ENCODE results near the gene SMIM35.

The SMIM35 gene

DNA sequence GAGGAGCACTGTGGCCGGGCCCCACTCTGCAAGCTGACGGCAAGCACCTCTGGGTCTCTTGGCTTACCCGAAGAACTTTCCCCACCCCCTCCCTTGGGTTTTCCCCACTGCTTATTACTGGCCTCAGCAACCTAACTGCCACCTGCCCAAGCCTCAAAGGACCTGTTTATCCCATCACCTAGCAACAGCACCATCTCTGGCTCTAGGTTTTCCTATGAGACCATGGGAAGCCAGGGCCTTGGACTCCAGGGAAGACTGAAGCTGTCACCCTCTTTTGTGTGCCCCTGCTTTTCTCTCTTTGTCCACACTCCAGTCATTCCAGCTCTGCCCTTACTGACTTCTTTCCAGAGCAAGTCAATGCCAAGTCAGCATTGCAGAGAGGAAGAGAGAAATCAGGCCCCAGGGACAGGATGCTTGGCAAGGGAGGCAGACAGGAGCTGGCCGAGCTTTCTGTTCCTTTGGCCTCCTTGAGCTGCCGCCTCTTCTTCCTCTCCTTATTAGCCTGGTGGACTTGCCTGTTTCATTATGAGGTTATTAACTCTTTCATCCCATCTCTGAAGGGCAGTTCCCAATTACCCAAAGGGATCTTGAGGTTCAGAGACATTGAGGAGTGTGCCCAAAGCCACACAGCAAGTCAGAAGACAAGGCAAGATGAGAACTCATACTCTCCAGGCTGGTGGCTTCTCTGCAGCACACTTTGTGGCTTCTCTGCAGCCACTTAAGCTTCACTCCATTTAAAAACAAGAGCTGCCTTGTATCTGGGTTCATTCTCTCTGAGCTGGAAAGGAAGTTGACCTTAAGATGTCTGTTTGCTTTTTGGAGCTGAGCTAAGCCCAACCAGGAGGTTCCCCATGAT, at the start of gene SMIM35:
Gene SMIM35, minus strand, starts transcription at position 51 of the 856 bp plus-strand sequence. CDS start 206 bp downstream, outside the sequence.
- DNase-seq: no peak
- TF ChIP-seq POLR2A (IDR thresholded peaks at IDR 0.05; ENCODE audit: low read length) (no peak), GATA1 (IDR thresholded peaks at IDR 0.05; ENCODE audit: low read depth, low read length) (no peak)

DNA sequence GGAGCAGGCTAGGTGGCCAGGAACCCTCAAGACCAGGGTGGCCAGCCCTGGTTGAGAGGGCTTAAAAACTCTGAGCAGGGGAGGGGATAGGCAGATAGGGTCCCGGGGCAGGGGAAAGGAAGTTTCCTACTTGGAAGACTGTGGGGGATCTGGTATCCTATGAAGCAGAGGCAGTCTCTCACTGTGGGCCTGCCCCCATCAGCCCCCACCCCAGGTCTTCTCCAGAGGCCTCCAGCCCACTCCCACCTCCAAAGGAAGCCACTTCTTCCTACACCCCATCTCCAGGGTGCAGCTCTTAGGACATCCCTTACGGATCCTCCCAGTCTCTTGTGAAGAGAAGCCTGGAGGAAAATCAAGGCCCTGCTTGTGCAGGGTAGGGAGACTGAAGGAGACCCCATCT, 49.6 kb upstream of the SMIM35 start:
- no peak for TF ChIP-seq POLR2A (IDR thresholded peaks at IDR 0.05; ENCODE audit: low read length)

DNA sequence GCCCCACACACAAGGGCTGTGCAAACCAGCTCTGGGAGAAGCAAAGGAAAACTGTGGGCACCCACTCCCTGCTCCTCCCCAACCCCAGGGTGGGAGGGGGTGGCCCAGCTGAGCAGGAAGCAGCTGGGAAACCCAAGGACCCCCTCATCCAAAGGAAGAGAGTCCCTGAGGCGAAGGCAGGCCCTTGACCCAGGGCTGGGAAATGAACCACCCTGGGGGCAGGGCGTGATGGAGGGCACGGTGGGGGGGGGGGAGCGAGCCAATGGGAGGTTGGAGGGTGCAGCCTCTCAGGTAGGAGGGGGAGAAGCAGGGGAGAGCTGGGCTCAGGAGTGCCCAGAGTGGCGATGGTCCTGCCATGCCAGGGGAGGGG, 49.0 kb upstream of the SMIM35 start:
- TF ChIP-seq POLR2A (IDR thresholded peaks at IDR 0.05; ENCODE audit: low read length) (no peak), GATA1 (IDR thresholded peaks at IDR 0.05; ENCODE audit: low read depth, low read length) (no peak)
- no peak for DNase-seq

More for the DNA sequence above, 49.6 kb upstream of the SMIM35 start:
- DNase-seq: no peak

DNA sequence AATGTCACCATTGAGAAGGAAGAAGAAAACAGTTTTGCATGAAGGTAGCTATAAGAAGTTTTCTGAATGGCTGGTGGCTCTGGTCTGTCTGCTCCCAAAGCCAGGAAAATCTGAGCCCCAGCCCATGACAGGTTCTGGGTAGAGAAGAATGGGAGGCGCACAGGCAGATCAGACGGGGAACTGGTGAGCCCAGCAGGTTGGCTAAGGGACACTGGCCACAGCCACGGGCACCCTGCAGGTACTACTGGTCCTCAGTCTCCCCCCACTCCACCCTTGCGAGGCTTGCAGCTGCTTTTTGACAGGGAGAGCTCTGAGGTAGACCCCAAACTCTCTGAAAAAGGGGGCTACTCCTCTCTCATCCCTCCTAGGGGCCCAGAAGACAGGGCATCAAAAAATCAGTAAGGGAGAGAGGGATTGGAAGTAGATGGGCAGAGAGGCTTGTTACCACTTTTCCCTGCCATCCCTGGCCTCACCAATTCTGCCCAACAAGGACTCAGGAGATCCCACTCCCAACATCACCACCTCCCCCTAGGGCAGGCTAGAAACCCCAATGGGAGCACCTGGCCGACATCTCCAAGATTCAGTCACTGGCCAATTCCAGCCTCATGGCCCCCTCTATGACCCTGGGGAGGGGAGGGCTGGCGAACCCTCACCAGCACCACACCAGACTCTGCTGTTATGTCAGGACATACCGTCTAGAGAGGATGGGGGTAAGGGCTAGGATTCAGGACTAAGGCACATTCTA, 48.5 kb upstream of the SMIM35 start:
- no peak for TF ChIP-seq GATA1 (IDR thresholded peaks at IDR 0.05; ENCODE audit: low read depth, low read length)
- TF ChIP-seq POLR2A (IDR thresholded peaks at IDR 0.05; ENCODE audit: low read length): no peak
- DNase-seq: no peak

DNA sequence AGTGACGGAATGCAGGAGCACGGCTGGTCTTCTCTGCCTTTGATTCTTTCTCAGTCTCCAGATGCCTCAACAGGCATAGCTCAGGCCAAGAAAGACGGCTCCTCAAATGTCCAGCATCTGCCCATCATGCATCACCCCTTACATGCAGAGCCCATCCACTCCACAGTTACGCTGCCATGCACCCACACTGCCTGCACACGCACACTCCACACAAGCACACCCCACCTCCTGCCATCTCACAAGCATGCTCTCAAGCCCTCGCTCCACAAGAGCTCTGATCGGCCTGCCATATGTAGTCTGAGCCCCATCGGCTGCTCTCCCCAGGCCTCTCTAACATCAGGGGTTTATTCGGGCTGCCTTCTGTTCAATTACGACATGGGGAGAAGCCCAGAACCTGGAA, 47.1 kb upstream of the SMIM35 start:
- DNase-seq: no peak
- TF ChIP-seq GATA1 (IDR thresholded peaks at IDR 0.05; ENCODE audit: low read depth, low read length) (no peak), POLR2A (IDR thresholded peaks at IDR 0.05; ENCODE audit: low read length) (no peak)

DNA sequence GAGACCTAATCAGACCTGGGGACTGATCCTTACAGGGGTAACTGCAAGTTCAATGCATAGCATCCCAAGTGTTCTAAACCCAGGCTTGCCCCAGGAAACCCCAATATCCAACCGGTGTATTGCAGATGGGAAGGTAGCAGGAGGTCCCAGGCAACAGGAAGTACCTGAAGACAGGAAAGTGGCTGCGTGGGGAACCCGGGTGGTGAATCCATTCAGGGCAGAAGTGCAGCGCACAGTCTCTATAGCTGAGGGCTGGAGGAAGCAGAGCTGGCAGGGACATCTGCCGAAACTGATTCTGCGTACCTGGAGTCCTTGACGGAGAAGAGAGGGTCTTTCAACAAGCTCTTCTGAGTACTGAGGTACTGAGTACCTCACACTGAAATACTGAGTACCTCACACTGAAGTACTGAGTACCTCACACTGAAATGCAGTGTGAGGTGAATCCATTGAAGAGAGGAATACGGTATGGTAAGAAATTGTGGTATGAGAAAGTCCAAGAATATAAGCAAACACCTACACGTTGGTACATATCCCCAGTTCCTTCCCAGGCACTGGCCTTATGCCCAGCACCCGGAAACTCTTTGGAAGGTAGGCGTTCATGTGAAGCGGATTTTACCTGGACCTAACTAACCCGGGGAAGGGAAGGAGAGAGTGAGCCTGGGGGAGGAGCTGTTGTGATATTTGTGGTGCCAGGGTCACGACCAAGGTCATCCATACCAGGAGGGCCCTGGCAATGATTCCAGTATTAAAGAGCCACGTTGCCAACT, 45.8 kb upstream of the SMIM35 start:
- no peak for DNase-seq
- no peak for TF ChIP-seq GATA1 (IDR thresholded peaks at IDR 0.05; ENCODE audit: low read depth, low read length)

DNA sequence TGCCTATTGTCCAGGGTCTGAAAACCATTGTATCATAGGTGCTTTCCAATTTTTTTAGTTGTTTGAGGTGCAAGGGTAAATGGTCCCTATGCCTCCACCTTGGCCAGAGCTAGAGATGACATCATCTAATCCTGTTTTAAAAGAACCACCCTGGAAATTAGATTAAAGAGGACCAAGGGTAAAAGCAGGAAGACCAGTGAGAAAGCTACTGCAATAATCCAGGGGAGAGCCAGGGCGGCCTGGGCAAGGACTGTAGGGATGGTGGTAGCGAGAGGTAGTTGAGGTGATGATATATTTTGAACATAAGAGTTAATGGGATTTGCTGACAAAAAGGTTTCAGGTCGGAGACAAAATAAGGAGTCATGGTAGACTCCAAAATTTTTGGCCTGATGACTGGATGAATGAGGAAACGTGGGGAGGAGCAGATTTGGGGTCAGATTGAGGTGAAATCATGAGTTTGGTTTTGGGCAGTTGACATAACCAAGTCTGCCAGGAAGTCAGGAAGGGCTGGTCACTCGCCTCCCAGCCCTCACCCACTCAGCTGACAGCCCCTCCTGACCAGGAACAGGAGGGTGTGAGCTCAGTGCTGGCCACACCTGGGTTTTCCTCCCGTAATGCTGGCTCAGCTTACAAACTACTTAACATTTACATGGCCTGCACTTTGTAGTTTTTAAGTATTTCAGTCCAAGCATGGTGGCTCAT, 42.9 kb upstream of the SMIM35 start:
- no peak for TF ChIP-seq POLR2A (IDR thresholded peaks at IDR 0.05; ENCODE audit: low read length)
- TF ChIP-seq GATA1 (IDR thresholded peaks at IDR 0.05; ENCODE audit: low read depth, low read length): no peak
- DNase-seq: no peak

DNA sequence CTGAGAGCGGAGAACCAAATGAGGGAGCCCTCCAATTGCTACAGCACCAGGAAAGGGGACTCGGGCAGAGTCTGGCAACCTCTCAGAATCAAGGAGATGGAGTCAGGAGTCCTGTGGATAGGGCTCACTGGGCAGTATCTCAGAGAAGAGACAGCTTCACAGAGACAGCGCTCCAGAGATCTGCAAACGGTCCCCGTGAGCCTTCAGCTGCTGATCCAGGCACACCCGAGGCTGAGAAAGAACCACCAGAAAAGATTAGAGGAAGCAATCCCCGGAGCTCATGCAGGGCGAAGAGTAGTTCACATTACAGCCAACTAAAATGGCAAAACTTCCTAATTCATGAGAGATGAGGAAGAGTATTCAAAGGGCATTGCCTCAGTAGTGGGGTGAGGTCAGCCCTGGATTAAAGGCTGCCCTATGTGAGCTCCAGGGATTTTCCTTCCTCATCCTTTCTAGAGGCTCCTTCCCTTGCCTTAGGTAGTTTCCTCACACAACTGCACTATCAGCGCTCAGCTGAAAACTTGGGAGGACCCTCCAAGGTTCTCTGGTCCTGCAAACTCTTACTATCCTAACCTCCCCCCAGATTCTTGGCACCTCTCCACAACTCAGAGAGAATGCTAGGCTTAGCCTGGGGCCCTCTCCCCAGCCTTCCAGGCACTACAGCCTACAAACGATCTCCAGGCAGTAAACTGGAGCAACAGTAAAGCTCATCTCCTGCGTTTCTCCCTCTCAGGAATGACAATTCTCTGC, 42.1 kb upstream of the SMIM35 start:
- no peak for DNase-seq
- no peak for TF ChIP-seq POLR2A (IDR thresholded peaks at IDR 0.05; ENCODE audit: low read length)
- TF ChIP-seq GATA1 (IDR thresholded peaks at IDR 0.05; ENCODE audit: low read depth, low read length): no peak

DNA sequence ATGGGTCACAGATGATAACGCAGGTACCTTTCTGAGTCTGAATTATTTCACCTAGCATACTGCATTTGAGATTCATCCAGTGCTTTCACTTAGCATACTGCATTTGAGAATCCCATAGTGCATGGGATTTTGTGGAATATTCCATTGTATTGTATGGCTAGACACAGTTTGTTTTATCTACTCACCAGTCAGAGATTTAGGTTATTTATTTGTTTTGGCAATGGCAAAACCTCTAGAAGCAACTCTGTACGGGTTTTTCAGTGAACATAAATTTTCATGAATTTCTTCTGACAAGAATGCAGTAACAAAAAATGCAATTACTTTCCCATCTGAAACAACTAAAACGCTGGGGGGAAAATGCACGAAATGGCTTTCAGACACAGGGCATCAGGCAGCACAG, 41.5 kb upstream of the SMIM35 start:
- TF ChIP-seq POLR2A (IDR thresholded peaks at IDR 0.05; ENCODE audit: low read length): no peak
- no peak for TF ChIP-seq GATA1 (IDR thresholded peaks at IDR 0.05; ENCODE audit: low read depth, low read length)
- no peak for DNase-seq

DNA sequence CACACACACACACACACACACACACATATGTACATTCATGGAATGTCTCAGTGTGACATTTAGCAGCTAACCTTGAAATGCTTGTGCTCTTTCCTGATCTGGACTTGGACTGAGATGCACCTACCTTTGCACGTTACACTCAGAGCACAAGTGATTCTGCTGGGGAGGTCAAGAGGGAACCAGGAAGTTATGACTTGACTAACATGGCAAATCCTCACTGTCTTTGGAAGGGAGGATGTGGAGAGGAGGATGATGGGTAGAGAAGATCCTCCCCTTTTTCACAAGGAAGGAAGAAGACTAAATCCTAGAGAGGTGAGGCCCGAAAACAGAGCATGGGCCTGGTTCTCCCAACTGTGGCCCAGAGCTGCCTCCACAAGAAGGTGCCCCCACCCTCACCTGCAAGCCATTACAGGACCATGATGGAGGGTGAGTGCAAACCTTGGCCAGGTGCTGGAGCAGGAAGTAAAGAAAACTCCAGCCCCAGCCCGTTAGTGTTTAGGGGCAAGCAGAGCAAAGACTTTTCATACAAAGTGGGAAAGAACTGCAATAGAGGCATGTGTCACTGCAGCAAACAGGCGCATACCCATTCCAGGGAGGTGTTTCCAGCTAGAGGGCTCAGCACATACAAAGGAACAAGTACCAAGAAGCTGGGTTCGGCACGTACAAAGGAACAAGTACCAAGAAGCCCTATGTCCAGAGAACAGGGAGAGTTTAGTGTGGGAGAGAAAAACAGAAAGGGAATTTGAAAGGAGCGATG, 39.5 kb upstream of the SMIM35 start:
- DNase-seq: no peak
- TF ChIP-seq GATA1 (IDR thresholded peaks at IDR 0.05; ENCODE audit: low read depth, low read length) (no peak), POLR2A (IDR thresholded peaks at IDR 0.05; ENCODE audit: low read length) (no peak)

DNA sequence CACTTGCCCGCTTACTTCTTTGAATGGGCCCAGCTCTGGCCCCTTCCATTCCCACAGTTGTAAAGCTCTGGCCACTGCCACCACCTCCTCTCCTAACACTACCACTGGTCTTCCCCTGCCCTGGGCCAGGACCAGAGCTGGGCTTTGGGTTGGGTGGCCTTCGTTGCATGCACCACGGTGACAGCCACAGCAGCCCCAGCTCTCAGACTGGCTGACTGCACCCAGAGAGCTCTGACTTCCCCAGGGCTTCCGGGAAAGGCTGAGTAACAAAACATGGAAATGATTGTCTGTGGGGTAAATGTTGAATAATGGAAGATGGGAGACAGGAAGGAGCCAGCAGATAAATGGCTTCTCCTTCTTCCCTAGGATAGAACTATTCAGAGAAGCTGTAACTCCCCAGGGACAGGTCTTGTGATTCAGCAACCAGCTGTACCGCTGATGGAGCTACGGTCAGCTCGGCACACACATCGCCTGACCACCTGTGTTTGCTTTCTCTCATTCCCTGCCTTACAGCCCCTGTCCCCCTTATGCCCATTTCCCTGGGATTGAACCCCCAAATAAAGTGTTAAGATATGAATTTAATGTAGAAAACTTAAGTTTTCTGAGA, 38.3 kb upstream of the SMIM35 start:
- TF ChIP-seq POLR2A (IDR thresholded peaks at IDR 0.05; ENCODE audit: low read length): no peak
- TF ChIP-seq GATA1 (IDR thresholded peaks at IDR 0.05; ENCODE audit: low read depth, low read length): no peak
- no peak for DNase-seq

DNA sequence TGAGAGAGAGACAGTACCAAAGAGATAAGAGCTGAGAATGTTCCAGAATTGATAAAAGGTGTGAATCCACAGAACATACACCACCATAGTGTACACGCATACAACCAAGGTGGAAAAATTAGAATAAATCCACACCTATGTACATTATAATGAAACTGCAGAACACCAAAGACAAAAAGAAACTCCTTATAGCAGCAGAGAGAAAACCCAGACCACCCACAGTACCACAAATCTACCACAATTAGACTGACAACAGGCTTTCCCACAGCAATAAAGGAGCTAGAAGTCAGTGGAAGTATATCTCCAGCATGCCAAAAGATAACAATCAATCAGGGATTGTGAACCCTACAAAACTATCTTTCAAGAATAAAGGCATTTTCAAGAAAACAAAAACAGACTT, 34.0 kb upstream of the SMIM35 start:
- DNase-seq: no peak
- TF ChIP-seq POLR2A (IDR thresholded peaks at IDR 0.05; ENCODE audit: low read length): no peak

Data from erythroblast (primary cell).